ENCODE data around the gene DGAT2L6.
"Not testable (repeated sequence)": the region's sequence is repeated elsewhere in the genome, so short reads cannot be mapped to it uniquely, and the experiment has no call there.

The DGAT2L6 gene

DNA sequence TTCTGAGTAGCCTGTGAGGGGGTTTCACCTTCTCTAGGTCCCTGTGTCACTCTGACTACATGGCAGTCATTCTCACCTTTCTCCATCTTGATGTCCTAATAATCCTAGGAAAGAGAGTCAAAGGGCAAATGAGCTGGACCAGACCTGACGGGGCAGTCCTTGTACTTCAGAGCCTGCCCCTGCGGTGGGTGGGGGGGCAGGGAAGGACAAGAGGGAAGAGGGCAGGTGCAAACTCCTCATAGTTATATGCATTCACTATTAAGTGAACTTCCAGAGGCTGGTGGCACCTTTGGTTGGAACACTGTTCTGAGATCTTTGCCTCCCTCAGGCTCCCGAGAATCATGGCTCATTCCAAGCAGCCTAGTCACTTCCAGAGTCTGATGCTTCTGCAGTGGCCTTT lies 57.1 kb downstream of the DGAT2L6 start, which contains the start of gene AWAT1:
AWAT1 (plus strand) TSS at position 301 of the 400 bp plus-strand sequence; CDS start at position 342, 41 bp downstream.
- Histone ChIP-seq H3K27me3 (replicated peaks; ENCODE audit: control insufficient read depth, insufficient read depth, low read length, poor library complexity, severe bottlenecking) (no peaks in the 10 kb centered on the region), H3K4me3 (ENCODE audit: insufficient read depth, low read depth, low read length, poor library complexity, severe bottlenecking) (no peak within 1 kb of the TSS), H3K27ac (ENCODE audit: insufficient read depth, low read length, poor library complexity, severe bottlenecking) (no peak within 1 kb of the TSS), H3K36me3 (ENCODE audit: control insufficient read depth, insufficient read depth, low read length) (no peaks in the 10 kb centered on the region), H3K9me3 (ENCODE audit: control insufficient read depth, low read length) (no peaks in the 10 kb centered on the region), H3K4me1 (ENCODE audit: control insufficient read depth, insufficient read depth, low read length, poor library complexity, severe bottlenecking) (no peaks in the 10 kb centered on the region)
- no peak for DNase-seq

GRCh38 chrX:70240751-70241150 lies 63.5 kb downstream of the DGAT2L6 start:
- no peak overlapping the region for H3K27ac ChIP-seq (ENCODE audit: insufficient read depth, low read length, poor library complexity, severe bottlenecking)
- no peaks in the 10 kb centered on the region for H3K9me3 ChIP-seq (ENCODE audit: control insufficient read depth, low read length)
- H3K36me3 ChIP-seq (ENCODE audit: control insufficient read depth, insufficient read depth, low read length) = no peaks in the 10 kb centered on the region
- no peaks in the 10 kb centered on the region for H3K4me1 ChIP-seq (ENCODE audit: control insufficient read depth, insufficient read depth, low read length, poor library complexity, severe bottlenecking)
- no peak overlapping the region for H3K4me3 ChIP-seq (ENCODE audit: insufficient read depth, low read depth, low read length, poor library complexity, severe bottlenecking)
- no peak for DNase-seq
- H3K27me3 ChIP-seq (replicated peaks; ENCODE audit: control insufficient read depth, insufficient read depth, low read length, poor library complexity, severe bottlenecking) = no peaks in the 10 kb centered on the region

DNA sequence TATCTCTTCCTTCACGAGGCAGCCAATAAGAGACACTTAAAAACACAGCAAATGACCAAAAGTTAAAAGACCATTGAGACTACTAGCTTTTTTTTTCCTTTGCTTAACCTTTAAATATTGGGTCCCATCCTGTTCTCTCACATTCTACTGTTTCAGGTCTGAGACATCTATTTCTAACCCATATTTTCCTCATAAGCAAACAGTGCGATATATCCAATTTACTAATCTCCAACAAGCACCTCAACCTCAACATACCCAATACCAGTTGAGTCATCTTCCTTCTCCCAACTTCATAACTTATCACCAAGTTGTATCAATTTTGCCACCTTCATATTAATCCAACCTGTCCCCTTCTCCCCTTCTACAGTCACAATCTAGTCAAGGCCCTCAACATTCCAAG lies 64.2 kb downstream of the DGAT2L6 start:
- no peak for DNase-seq
- Histone ChIP-seq H3K27ac (ENCODE audit: insufficient read depth, low read length, poor library complexity, severe bottlenecking) (no peak overlapping the region), H3K36me3 (ENCODE audit: control insufficient read depth, insufficient read depth, low read length) (no peaks in the 10 kb centered on the region), H3K4me1 (ENCODE audit: control insufficient read depth, insufficient read depth, low read length, poor library complexity, severe bottlenecking) (no peaks in the 10 kb centered on the region), H3K4me3 (ENCODE audit: insufficient read depth, low read depth, low read length, poor library complexity, severe bottlenecking) (no peak overlapping the region), H3K27me3 (replicated peaks; ENCODE audit: control insufficient read depth, insufficient read depth, low read length, poor library complexity, severe bottlenecking) (no peaks in the 10 kb centered on the region), H3K9me3 (ENCODE audit: control insufficient read depth, low read length) (no peaks in the 10 kb centered on the region)

- H3K27ac ChIP-seq (ENCODE audit: insufficient read depth, low read length, poor library complexity, severe bottlenecking); H3K36me3 ChIP-seq (ENCODE audit: control insufficient read depth, insufficient read depth, low read length); H3K4me1 ChIP-seq (ENCODE audit: control insufficient read depth, insufficient read depth, low read length, poor library complexity, severe bottlenecking); H3K4me3 ChIP-seq (ENCODE audit: insufficient read depth, low read depth, low read length, poor library complexity, severe bottlenecking); H3K27me3 ChIP-seq (replicated peaks; ENCODE audit: control insufficient read depth, insufficient read depth, low read length, poor library complexity, severe bottlenecking); H3K9me3 ChIP-seq (ENCODE audit: control insufficient read depth, low read length); DNase-seq: not testable (repeated sequence)
Observed at GRCh38 chrX:70243601-70244000, 66.3 kb downstream of the DGAT2L6 start.

GRCh38 chrX:70244881-70245280 lies 67.6 kb downstream of the DGAT2L6 start:
- no peak overlapping the region for H3K27ac ChIP-seq (ENCODE audit: insufficient read depth, low read length, poor library complexity, severe bottlenecking)
- no peaks in the 10 kb centered on the region for H3K27me3 ChIP-seq (replicated peaks; ENCODE audit: control insufficient read depth, insufficient read depth, low read length, poor library complexity, severe bottlenecking)
- H3K4me3 ChIP-seq (ENCODE audit: insufficient read depth, low read depth, low read length, poor library complexity, severe bottlenecking) = no peak overlapping the region
- H3K36me3 ChIP-seq (ENCODE audit: control insufficient read depth, insufficient read depth, low read length) = no peaks in the 10 kb centered on the region
- DNase-seq = no peak
- H3K9me3 ChIP-seq (ENCODE audit: control insufficient read depth, low read length) = no peaks in the 10 kb centered on the region
- no peaks in the 10 kb centered on the region for H3K4me1 ChIP-seq (ENCODE audit: control insufficient read depth, insufficient read depth, low read length, poor library complexity, severe bottlenecking)

- no peaks in the 10 kb centered on the region for H3K4me1 ChIP-seq (ENCODE audit: control insufficient read depth, insufficient read depth, low read length, poor library complexity, severe bottlenecking)
Observed at GRCh38 chrX:70247252-70247651, 70.0 kb downstream of the DGAT2L6 start.

GRCh38 chrX:70252491-70252890 lies 75.2 kb downstream of the DGAT2L6 start:
- H3K9me3 ChIP-seq (ENCODE audit: control insufficient read depth, low read length) = no peaks in the 10 kb centered on the region
- H3K4me3 ChIP-seq (ENCODE audit: insufficient read depth, low read depth, low read length, poor library complexity, severe bottlenecking) = no peak overlapping the region
- no peaks in the 10 kb centered on the region for H3K36me3 ChIP-seq (ENCODE audit: control insufficient read depth, insufficient read depth, low read length)
- H3K27ac ChIP-seq (ENCODE audit: insufficient read depth, low read length, poor library complexity, severe bottlenecking) = no peak overlapping the region
- H3K4me1 ChIP-seq (ENCODE audit: control insufficient read depth, insufficient read depth, low read length, poor library complexity, severe bottlenecking) = no peaks in the 10 kb centered on the region
- no peaks in the 10 kb centered on the region for H3K27me3 ChIP-seq (replicated peaks; ENCODE audit: control insufficient read depth, insufficient read depth, low read length, poor library complexity, severe bottlenecking)
- DNase-seq = no peak

More at GRCh38 chrX:70247252-70247651, 70.0 kb downstream of the DGAT2L6 start:
- Histone ChIP-seq H3K27ac (ENCODE audit: insufficient read depth, low read length, poor library complexity, severe bottlenecking) (no peak overlapping the region), H3K4me3 (ENCODE audit: insufficient read depth, low read depth, low read length, poor library complexity, severe bottlenecking) (no peak overlapping the region), H3K9me3 (ENCODE audit: control insufficient read depth, low read length) (no peaks in the 10 kb centered on the region), H3K36me3 (ENCODE audit: control insufficient read depth, insufficient read depth, low read length) (no peaks in the 10 kb centered on the region), H3K27me3 (replicated peaks; ENCODE audit: control insufficient read depth, insufficient read depth, low read length, poor library complexity, severe bottlenecking) (no peaks in the 10 kb centered on the region)
- DNase-seq = no peak

- no peaks in the 10 kb centered on the region for H3K9me3 ChIP-seq (ENCODE audit: control insufficient read depth, low read length)
- H3K36me3 ChIP-seq (ENCODE audit: control insufficient read depth, insufficient read depth, low read length) = no peaks in the 10 kb centered on the region
- no peak overlapping the region for H3K27ac ChIP-seq (ENCODE audit: insufficient read depth, low read length, poor library complexity, severe bottlenecking)
- no peaks in the 10 kb centered on the region for H3K4me1 ChIP-seq (ENCODE audit: control insufficient read depth, insufficient read depth, low read length, poor library complexity, severe bottlenecking)
- DNase-seq = no peak
- no peaks in the 10 kb centered on the region for H3K27me3 ChIP-seq (replicated peaks; ENCODE audit: control insufficient read depth, insufficient read depth, low read length, poor library complexity, severe bottlenecking)
- no peak overlapping the region for H3K4me3 ChIP-seq (ENCODE audit: insufficient read depth, low read depth, low read length, poor library complexity, severe bottlenecking)
Observed at GRCh38 chrX:70253377-70254062, 76.2 kb downstream of the DGAT2L6 start.

DNA sequence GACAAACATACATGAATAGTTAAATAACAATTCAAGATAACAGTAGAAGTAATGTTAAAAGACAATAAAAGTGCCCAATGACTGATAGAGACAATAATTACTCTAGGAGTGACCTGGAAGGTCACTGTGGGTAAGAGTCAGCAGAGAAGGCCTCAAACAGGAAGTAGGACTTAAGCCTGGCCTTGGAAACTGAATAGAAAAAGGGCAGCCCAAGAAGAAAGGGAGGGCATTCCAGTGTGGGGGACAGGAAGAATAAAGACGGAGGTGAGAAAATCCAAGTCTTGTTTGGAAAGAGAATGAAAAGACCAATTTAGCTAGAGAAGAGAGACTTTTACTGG lies 76.7 kb downstream of the DGAT2L6 start:
- Histone ChIP-seq H3K4me1 (ENCODE audit: control insufficient read depth, insufficient read depth, low read length, poor library complexity, severe bottlenecking) (no peaks in the 10 kb centered on the region), H3K27ac (ENCODE audit: insufficient read depth, low read length, poor library complexity, severe bottlenecking) (no peak overlapping the region), H3K4me3 (ENCODE audit: insufficient read depth, low read depth, low read length, poor library complexity, severe bottlenecking) (no peak overlapping the region), H3K9me3 (ENCODE audit: control insufficient read depth, low read length) (no peaks in the 10 kb centered on the region), H3K27me3 (replicated peaks; ENCODE audit: control insufficient read depth, insufficient read depth, low read length, poor library complexity, severe bottlenecking) (no peaks in the 10 kb centered on the region), H3K36me3 (ENCODE audit: control insufficient read depth, insufficient read depth, low read length) (no peaks in the 10 kb centered on the region)
- DNase-seq = no peak

- Histone ChIP-seq H3K4me1 (ENCODE audit: control insufficient read depth, insufficient read depth, low read length, poor library complexity, severe bottlenecking) (no peaks in the 10 kb centered on the region), H3K27ac (ENCODE audit: insufficient read depth, low read length, poor library complexity, severe bottlenecking) (no peak overlapping the region), H3K9me3 (ENCODE audit: control insufficient read depth, low read length) (no peaks in the 10 kb centered on the region), H3K4me3 (ENCODE audit: insufficient read depth, low read depth, low read length, poor library complexity, severe bottlenecking) (no peak overlapping the region), H3K27me3 (replicated peaks; ENCODE audit: control insufficient read depth, insufficient read depth, low read length, poor library complexity, severe bottlenecking) (no peaks in the 10 kb centered on the region), H3K36me3 (ENCODE audit: control insufficient read depth, insufficient read depth, low read length) (no peaks in the 10 kb centered on the region)
- DNase-seq = no peak
Observed at GRCh38 chrX:70254909-70255308, 77.6 kb downstream of the DGAT2L6 start.

Data from effector memory CD4-positive, alpha-beta T cell (primary cell).